ENCODE results near the gene COX19.

The COX19 gene

GRCh38 chr7:978049-978346 is 2.6 kb upstream of the COX19 start:
- no peak for DNase-seq (ENCODE audit: low read depth)

- no peak for DNase-seq (ENCODE audit: low read depth)
Observed at GRCh38 chr7:977326-978048, 2.1 kb upstream of the COX19 start.

GRCh38 chr7:976901-977325 is 1.6 kb upstream of the COX19 start:
- DNase-seq (ENCODE audit: low read depth): no peak

- DNase-seq (ENCODE audit: low read depth): no peak
Observed at GRCh38 chr7:975702-976473, 539 bp upstream of the COX19 start.

GRCh38 chr7:974172-974571 is 1.2 kb downstream of the COX19 start:
- no peak for DNase-seq (ENCODE audit: low read depth)

- DNase-seq (ENCODE audit: low read depth): no peak
Observed at GRCh38 chr7:973312-973711, 2.0 kb downstream of the COX19 start.

GRCh38 chr7:972676-973309 is 2.6 kb downstream of the COX19 start:
- no peak for DNase-seq (ENCODE audit: low read depth)

GRCh38 chr7:972110-972509 is 3.2 kb downstream of the COX19 start:
- no peak for DNase-seq (ENCODE audit: low read depth)

GRCh38 chr7:970744-971143 is 4.6 kb downstream of the COX19 start:
- DNase-seq (ENCODE audit: low read depth): no peak

- DNase-seq (ENCODE audit: low read depth): no peak
Observed at GRCh38 chr7:969403-969802, 5.9 kb downstream of the COX19 start.

GRCh38 chr7:968205-969105 is 6.9 kb downstream of the COX19 start:
- no peak for DNase-seq (ENCODE audit: low read depth)

GRCh38 chr7:967361-968082 is 7.8 kb downstream of the COX19 start:
- no peak for DNase-seq (ENCODE audit: low read depth)

GRCh38 chr7:966291-967069 is 8.9 kb downstream of the COX19 start:
- no peak for DNase-seq (ENCODE audit: low read depth)

- DNase-seq (ENCODE audit: low read depth): no peak
Observed at GRCh38 chr7:964401-965231, 10.7 kb downstream of the COX19 start.

- no peak for DNase-seq (ENCODE audit: low read depth)
Observed at GRCh38 chr7:963236-964078, 11.9 kb downstream of the COX19 start.

- DNase-seq (ENCODE audit: low read depth): no peak
Observed at GRCh38 chr7:962401-963081, 12.8 kb downstream of the COX19 start.

GRCh38 chr7:961546-962400 is 13.6 kb downstream of the COX19 start:
- DNase-seq (ENCODE audit: low read depth): no peak
